Measurements from ENCODE around the gene PKDCC.

The PKDCC gene

DNA sequence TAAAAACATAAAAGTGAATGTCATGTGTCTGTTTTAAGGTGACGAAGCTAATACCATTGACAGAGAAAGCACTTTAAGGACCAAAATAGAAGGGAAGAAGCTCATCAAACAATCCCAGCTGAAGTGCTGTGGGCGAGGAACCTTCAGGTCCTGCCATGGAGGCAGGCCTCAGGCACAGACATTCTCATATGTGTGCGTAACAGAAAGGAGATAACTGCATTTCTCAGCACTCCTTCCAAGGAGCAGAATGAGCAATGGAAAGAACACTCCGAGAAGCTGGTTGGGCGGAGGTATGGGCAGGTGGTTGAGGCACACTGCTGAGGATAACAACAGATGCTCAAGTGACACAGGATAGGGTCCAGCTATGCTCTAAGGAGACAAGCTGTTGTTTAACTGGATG is 42.4 kb downstream of the PKDCC start:
- DNase-seq, result no peak

GRCh38 chr2:42091671-42092070 is 43.9 kb downstream of the PKDCC start:
- DNase-seq, result no peak

GRCh38 chr2:42092084-42092996 is 44.5 kb downstream of the PKDCC start:
- DNase-seq, result no peak

DNA sequence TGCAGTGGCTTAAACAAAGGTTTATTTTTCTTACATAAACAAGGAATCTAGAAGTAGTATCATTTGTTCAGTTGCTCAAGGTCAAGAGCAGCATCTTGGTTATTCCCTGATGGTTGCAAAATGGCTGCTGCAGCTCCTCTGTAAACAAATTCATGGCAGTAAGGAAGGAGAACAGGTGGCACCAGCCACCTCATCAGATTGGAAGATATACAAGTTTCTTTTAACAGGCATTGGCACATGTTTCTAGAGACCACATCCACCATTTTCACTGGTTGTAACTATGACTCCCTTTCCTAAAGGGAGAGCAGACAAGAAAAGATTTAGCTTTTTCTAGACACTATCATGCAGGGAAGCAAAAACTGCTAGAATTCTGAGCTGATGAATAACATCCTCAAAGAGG is 46.3 kb downstream of the PKDCC start:
- no peak for DNase-seq

GRCh38 chr2:42095923-42096408 is 48.1 kb downstream of the PKDCC start:
- peak; percentile 82 for DNase-seq

DNA sequence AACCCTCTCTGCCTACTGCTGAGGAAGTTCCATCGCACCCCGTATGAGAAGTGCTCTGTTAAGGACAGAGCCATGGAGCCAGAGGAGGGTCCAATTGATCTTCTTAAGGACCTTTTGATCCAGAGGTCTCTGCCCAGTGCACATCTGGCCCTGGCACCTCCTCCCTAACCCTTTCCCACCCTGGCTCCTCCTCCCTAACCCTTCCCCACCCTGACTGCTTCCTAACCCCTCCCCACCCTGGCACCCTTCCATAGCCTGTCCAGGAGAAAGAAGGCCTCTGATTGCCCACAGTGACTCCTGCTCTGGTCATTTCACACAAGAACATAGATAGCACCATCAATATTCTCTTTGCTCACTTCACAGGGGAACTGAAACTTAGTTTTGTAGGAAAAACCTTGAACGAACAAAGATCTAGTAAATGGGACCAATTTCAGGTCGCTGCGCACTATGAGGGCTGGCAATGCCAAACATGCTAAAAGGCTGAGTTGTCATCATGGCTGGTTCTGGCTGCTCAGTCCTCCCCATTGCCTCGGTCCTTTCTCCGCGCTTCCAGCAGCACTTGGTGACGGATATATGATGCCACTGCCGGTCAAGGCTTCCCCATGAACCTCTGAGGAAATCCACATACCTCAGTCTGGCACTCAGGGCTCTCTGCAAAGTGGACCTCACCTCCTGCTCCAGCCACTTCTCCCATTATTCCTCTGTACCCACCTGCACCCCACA is 49.2 kb downstream of the PKDCC start:
- no peak for DNase-seq

DNA sequence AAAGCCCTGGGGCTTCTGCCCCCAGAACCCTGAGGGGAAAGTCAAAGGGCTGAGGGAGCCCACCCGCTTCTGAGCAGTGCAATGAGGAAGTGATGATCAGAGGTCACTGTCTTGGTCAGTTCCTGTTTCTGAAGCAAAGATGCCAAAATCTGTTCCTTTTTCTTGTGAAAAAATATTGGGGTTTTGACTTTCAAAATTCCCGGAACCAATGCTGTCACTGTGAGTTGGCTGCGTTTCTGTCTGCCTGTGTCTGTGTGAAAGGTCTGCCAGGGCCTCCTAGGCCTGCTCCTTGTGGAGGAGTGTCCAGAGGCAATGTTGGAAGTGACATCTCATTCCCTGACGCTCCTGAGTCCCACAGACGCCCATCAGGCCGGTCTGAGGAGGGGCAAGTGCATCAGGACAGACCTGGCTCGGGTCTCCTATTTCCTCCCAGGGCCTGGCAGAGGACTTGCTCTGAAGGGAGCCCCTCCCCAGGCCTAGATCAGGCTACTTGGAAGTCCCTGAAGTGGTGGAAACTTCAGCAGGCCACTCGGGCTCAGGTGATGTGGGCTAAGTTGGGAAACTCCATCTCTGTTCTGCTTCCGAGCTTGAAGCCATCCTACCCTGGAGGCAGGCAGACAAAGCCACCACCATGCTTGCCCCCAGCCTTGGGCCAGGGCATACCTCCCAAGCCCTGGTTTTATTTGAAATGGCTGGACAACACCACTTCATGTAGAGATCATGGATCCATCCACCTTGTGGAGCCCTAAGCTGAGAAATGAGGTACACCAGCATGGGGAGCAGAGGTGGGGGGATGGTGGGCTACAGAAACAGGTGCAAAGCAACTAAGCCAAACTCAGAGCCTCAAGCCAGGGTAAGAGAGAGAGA is 51.0 kb downstream of the PKDCC start:
- no peak for DNase-seq

- DNase-seq, result no peak
These were observed 51.8 kb downstream of the PKDCC start for GRCh38 chr2:42099438-42100173.

GRCh38 chr2:42100683-42101205 is 52.9 kb downstream of the PKDCC start:
- no peak for DNase-seq

- DNase-seq, result peak; percentile 77
These were observed 53.6 kb downstream of the PKDCC start for GRCh38 chr2:42101206-42102023.

GRCh38 chr2:42102024-42102590 is 54.3 kb downstream of the PKDCC start:
- DNase-seq, result peak; percentile 97

DNA sequence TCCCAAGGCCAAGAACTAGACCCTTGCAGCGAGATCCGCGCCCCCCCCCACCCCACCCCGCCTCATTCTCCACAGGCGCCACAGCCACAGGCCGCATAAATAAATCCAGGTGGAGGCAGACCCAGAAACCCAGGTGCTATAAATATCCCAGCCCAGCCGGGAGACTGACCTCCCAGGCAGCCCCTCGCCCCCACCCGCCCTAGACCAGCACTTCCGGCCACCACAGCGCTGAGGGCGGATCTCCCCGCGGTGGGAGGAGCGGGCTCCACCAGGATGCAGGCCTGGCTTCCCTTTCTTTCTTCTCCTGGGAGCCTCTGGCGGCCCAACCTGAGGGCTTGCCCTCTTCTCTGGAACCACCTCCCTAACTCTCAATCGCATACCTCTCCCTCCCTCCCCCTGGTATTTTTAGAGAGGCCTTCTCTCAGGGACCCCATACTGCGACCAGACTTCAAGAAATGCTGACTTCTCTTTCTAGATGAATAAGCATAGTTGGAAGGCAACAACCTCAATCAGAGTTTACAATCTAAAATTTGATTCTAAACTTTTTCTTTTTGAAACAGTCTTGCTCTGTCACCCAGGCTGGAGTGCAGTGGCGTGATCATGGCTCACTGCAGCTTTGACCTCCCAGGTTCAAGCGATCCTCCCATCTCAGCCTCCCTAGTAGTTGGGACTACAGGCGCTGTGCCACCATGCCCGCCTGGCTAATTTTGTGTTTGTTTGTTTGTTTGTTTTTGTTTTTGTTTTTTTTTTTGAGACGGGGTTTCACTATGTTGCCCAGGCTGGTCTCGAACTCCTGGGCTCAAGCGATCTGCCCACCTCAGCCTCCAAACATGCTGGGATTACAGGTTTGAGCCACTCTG is 55.0 kb downstream of the PKDCC start:
- DNase-seq, result no peak

- DNase-seq, result no peak
These were observed 56.0 kb downstream of the PKDCC start for GRCh38 chr2:42103829-42104228.

GRCh38 chr2:42104621-42105020 is 56.8 kb downstream of the PKDCC start:
- no peak for DNase-seq

GRCh38 chr2:42105330-42106256 is 57.8 kb downstream of the PKDCC start:
- peak; percentile 93 for DNase-seq

DNA sequence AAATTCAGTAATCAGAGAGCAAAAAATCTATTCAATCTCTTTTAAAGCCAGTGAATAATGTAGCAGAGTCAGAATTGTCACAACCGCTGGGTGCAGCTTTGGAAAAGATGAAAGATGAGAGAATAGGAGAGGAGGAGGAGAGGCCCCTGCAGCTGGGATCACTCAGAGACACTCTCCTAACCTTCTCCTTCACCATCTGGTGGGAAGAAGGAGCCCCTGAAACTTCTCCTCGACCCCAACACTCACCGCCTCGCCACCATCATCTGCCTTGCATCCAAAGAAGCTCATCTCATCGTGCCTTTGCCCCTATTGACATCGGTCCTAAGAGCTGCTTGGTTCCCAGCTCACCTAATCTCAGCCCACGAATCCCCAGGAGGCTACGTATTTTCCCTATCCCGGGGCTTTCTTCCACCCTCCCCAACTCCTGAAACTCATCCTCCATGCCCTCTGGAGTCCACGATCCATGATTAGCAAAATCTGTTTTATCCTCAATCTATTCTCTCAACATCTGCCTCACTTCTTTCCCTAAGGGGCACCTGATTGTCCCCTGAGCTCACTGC is 58.5 kb downstream of the PKDCC start:
- DNase-seq, result no peak

DNA sequence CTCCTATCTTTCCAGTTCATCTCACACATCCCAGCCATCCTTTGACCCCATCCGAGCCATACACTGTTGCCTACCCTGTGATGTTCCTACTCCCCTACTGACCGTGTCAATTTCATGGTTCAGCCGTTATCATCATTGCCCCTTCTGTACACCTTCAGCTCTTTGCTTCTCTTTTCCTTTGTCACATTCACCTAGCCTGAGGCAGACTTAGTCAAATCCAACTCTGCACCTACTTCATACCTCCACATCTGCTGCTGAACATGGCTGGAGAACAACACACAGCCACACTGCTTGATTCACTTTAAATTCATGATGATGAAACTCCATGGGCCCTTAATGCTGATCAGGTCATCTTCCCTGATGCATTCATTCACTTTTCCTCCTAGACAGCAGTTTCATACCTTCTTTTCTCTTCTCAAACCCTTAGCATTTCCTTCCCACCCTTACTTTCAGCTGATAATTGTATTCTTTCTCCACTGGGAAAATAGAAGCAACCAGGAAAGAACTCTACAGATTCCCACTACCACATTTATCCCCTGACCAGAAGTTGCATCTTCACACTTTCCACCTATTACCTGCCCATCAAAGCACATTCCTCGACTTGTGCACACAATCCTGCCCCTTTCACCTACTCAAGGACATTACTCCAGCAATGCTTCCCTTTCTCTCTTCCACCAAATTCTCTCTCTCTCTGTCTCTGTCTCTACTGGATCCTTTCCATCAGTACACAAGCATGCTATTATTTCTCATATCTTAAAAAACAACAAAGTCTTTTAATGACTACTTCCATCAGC is 59.6 kb downstream of the PKDCC start:
- no peak for DNase-seq

Measured in CD4-positive, alpha-beta T cell treated with Interleukin-17A for 1 hour (primary cell).